ENCODE data around the gene TRIM24.

DNA sequence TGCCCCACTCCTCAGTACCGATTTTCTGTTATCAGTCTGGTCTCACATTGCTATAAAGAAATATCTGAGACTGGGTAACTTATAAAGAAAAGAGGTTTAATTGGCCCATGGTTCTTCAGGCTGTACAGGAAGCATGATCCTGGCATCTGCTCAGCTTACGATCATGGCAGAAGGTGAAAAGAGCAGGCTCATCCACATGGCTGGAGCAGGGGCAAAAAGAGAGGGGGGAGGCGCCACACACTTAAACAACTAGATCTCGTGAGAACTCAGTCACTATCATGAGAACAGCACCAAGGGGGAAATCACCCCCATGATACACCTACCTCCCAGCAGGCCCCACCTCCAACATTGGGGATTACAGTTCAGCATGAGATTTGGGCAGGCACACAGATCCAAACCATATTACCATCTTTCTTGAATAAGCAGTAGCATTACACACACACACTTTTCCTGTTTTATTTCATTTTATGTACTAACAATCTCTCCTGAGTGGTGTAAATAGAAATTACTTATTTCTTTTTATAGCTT, 53.3 kb downstream of the TRIM24 start:
- TF ChIP-seq, protein P1, sequence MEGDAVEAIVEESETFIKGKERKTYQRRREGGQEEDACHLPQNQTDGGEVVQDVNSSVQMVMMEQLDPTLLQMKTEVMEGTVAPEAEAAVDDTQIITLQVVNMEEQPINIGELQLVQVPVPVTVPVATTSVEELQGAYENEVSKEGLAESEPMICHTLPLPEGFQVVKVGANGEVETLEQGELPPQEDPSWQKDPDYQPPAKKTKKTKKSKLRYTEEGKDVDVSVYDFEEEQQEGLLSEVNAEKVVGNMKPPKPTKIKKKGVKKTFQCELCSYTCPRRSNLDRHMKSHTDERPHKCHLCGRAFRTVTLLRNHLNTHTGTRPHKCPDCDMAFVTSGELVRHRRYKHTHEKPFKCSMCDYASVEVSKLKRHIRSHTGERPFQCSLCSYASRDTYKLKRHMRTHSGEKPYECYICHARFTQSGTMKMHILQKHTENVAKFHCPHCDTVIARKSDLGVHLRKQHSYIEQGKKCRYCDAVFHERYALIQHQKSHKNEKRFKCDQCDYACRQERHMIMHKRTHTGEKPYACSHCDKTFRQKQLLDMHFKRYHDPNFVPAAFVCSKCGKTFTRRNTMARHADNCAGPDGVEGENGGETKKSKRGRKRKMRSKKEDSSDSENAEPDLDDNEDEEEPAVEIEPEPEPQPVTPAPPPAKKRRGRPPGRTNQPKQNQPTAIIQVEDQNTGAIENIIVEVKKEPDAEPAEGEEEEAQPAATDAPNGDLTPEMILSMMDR (IDR thresholded peaks at IDR 0.05; ENCODE audit: low read length): no peak
- TF ChIP-seq EZH2 (IDR thresholded peaks at IDR 0.05; ENCODE audit: borderline replicate concordance, low read length): no peak
